PC-9 (cell line): Measurements from ENCODE around the gene APOC3. TPM values are rescaled to one million over a fixed set of nuclear protein-coding genes. Genes with fewer than 3 reads are reported as not detected.

Experiments used
- BruUV-seq: library from RNA; stranded (reverse); fragments of 400-500 nt; replicated peaks from 2 replicates; lab custom pipeline; 2021; lab: Mats Ljungman, UMichigan
- CTCF ChIA-PET: fragments of 300-600 bp; sonication (Branson Sonifier 250); formaldehyde crosslinking; loops from one replicate; lab custom pipeline; 2022; ENCODE audit warnings: antibody characterized with exemption; lab: Charles Lee
- POLR2A ChIA-PET: fragments of 300-600 bp; sonication (Branson Sonifier 250); formaldehyde crosslinking; loops from one replicate; lab custom pipeline; 2022; ENCODE audit warnings: antibody characterized with exemption; ENCODE audit not compliant: unreplicated experiment; lab: Charles Lee
- DNase-seq, 2 experiments: peaks; one replicate each; pipeline versions ENCODE4 v3.0.0 to v3.0.0-alpha.2; 2015 to 2022; ENCODE audit warnings: mixed read lengths in 1 of 2
- H2AFZ ChIP-seq: fragments of 200-600 bp; sonication (generic); 2 replicates; pipeline ENCODE4 v1.8.1; 2017; ENCODE audit warnings: antibody characterized with exemption
- H3F3A ChIP-seq: fragments of 200-600 bp; sonication (generic); 2 replicates; pipeline ENCODE4 v1.8.1; 2017; ENCODE audit warnings: antibody characterized with exemption, mild to moderate bottlenecking, low read depth; ENCODE audit not compliant: insufficient read depth
- H3K27ac ChIP-seq: fragments of 200-600 bp; sonication (generic); 2 replicates; pipeline ENCODE4 v1.6.1; 2016; ENCODE audit warnings: mixed run types
- H3K27me3 ChIP-seq: fragments of 200-600 bp; sonication (generic); 2 replicates; pipeline ENCODE4 v1.6.1; 2016; ENCODE audit warnings: low read depth, mixed run types; ENCODE audit not compliant: insufficient read depth
- H3K36me3 ChIP-seq: fragments of 200-600 bp; sonication (generic); 2 replicates; pipeline ENCODE4 v1.6.1; 2016; ENCODE audit warnings: low read depth, mixed run types
- H3K4me1 ChIP-seq: fragments of 200-600 bp; sonication (generic); replicated peaks from 2 replicates; pipeline ENCODE4 v1.6.1; 2016; ENCODE audit warnings: mixed run types; ENCODE audit not compliant: insufficient read depth
- H3K4me2 ChIP-seq: fragments of 200-600 bp; sonication (generic); 2 replicates; pipeline ENCODE4 v1.6.1; 2017; ENCODE audit warnings: mixed run types
- H3K4me3 ChIP-seq: fragments of 200-600 bp; sonication (generic); 2 replicates; pipeline ENCODE4 v1.6.1; 2016; ENCODE audit warnings: mixed run types
- H3K79me2 ChIP-seq: fragments of 200-600 bp; sonication (generic); 2 replicates; pipeline ENCODE4 v1.6.1; 2017; ENCODE audit warnings: low read depth, mixed run types
- H3K9me2 ChIP-seq: fragments of 200-600 bp; sonication (generic); 2 replicates; pipeline ENCODE4 v1.8.1; 2017; ENCODE audit warnings: mild to moderate bottlenecking; ENCODE audit not compliant: insufficient read depth
- H3K9me3 ChIP-seq: fragments of 200-600 bp; sonication (generic); 2 replicates; pipeline ENCODE4 v1.8.1; 2016; ENCODE audit warnings: low read depth; ENCODE audit not compliant: insufficient read depth
- H4K20me1 ChIP-seq: fragments of 200-600 bp; sonication (generic); 2 replicates; pipeline ENCODE4 v1.8.1; 2017; ENCODE audit not compliant: insufficient read depth
- CTCF ChIP-seq: fragments of 200-600 bp; sonication (generic); conservative IDR thresholded peaks from 2 replicates; pipeline ENCODE4 v1.6.1; 2017; ENCODE audit warnings: mixed run types, antibody characterized with exemption, mild to moderate bottlenecking, moderate library complexity
- EZH2 ChIP-seq: fragments of 200-600 bp; sonication (generic); IDR thresholded peaks from 2 replicates; pipeline ENCODE4 v1.8.0; 2017; ENCODE audit warnings: antibody characterized with exemption, low read depth
- intact Hi-C: fragments of 100-400 bp; cut with micrococcal nuclease; formaldehyde crosslinking; loops from one replicate; pipeline ENCODE4 v1.10.0; 2022; ENCODE audit not compliant: unreplicated experiment
- total RNA-seq: library from RNA; stranded (reverse); gene quantifications from 2 replicates; pipeline ENCODE4 v1.2.3, GENCODE V29; 2021

Gene APOC3
- total RNA-seq, 1 experiment from 2014 or later, result not detected

- Histone ChIP-seq H3K9me2 (no peaks in the 10 kb centered on the region), H3K9me3 (no peaks in the 10 kb centered on the region), H3K79me2 (no peaks in the 10 kb centered on the region), H3K4me1 (no peaks in the 10 kb centered on the region), H3F3A (no peaks in the 10 kb centered on the region), H3K4me3 (no peak overlapping the region), H3K36me3 (no peaks in the 10 kb centered on the region), H3K4me2 (no peak overlapping the region), H3K27me3 (no peaks in the 10 kb centered on the region), H2AFZ (no peak overlapping the region), H4K20me1 (no peaks in the 10 kb centered on the region), H3K27ac (no peak overlapping the region)
- no peak for DNase-seq
- BruUV-seq, result no TSS peak
- CTCF ChIA-PET, result no interaction called here
- POLR2A ChIA-PET, result no interaction called here
- no peak for TF ChIP-seq EZH2
- TF ChIP-seq CTCF, result no peak
- intact Hi-C loops, result no loop called here
Measured at GRCh38 chr11:116840746-116841296, 11.1 kb downstream of the APOC3 start.

GRCh38 chr11:116842117-116842516 is 12.4 kb downstream of the APOC3 start:
- TF ChIP-seq EZH2 (no peak), CTCF (no peak)
- H3K79me2 ChIP-seq, result no peaks in the 10 kb centered on the region
- H4K20me1 ChIP-seq, result no peaks in the 10 kb centered on the region
- H3K27ac ChIP-seq, result no peak overlapping the region
- H3K9me2 ChIP-seq, result no peaks in the 10 kb centered on the region
- no peaks in the 10 kb centered on the region for H3K4me1 ChIP-seq
- BruUV-seq, result no TSS peak
- ChIA-PET CTCF (interaction anchor here (0.7 kb wide), 2 partner anchors 9 to 46 kb away, joined by 3 to 6 read pairs; no protein-coding TSS in a partner anchor), POLR2A (no interaction called here)
- no peaks in the 10 kb centered on the region for H3K9me3 ChIP-seq
- no peak for DNase-seq
- no peak overlapping the region for H2AFZ ChIP-seq
- peaks cover 3% of the 10 kb centered on the region; the same call in 1 of the 2 replicates for H3K36me3 ChIP-seq
- no peak overlapping the region for H3K4me2 ChIP-seq
- no peaks in the 10 kb centered on the region for H3K27me3 ChIP-seq
- intact Hi-C loops, result no loop called here
- H3K4me3 ChIP-seq, result no peak overlapping the region
- no peaks in the 10 kb centered on the region for H3F3A ChIP-seq

GRCh38 chr11:116842909-116843308 is 13.2 kb downstream of the APOC3 start:
- no peaks in the 10 kb centered on the region for H3F3A ChIP-seq
- H3K79me2 ChIP-seq, result no peaks in the 10 kb centered on the region
- H3K27ac ChIP-seq, result no peak overlapping the region
- peaks cover 4% of the 10 kb centered on the region; the same call in 1 of the 2 replicates for H3K36me3 ChIP-seq
- no peaks in the 10 kb centered on the region for H3K9me2 ChIP-seq
- intact Hi-C loops, result no loop called here
- no peak overlapping the region for H3K4me2 ChIP-seq
- ChIA-PET CTCF (no interaction called here), POLR2A (no interaction called here)
- H3K27me3 ChIP-seq, result no peaks in the 10 kb centered on the region
- H3K9me3 ChIP-seq, result no peaks in the 10 kb centered on the region
- DNase-seq, result no peak
- no peak overlapping the region for H2AFZ ChIP-seq
- H4K20me1 ChIP-seq, result no peaks in the 10 kb centered on the region
- no peak overlapping the region for H3K4me3 ChIP-seq
- H3K4me1 ChIP-seq, result no peaks in the 10 kb centered on the region
- no TSS peak for BruUV-seq
- TF ChIP-seq CTCF (no peak), EZH2 (no peak)
